GM23338 (cell line): Measurements from ENCODE around the gene EPHA3. TPM values are rescaled to one million over a fixed set of nuclear protein-coding genes. Genes with fewer than 3 reads are reported as not detected.

Experiments used
- ATAC-seq: fragments of 200-7000 bp; cut with Tn5 transposase; 3 replicates; pipeline ENCODE4 v1.9.1; 2020
- DNase-seq: peaks from one replicate; pipeline ENCODE4 v3.0.0-alpha.2; 2015; ENCODE audit warnings: low spot score
- H2AFZ ChIP-seq: fragments of 200-600 bp; sonication (generic); 2 replicates; pipeline ENCODE4 v1.8.0; 2016; ENCODE audit warnings: antibody characterized with exemption, mild to moderate bottlenecking, moderate library complexity
- H3F3A ChIP-seq: fragments of 200-600 bp; sonication (generic); replicated peaks from 2 replicates; pipeline ENCODE4 v1.8.0; 2017; ENCODE audit warnings: antibody characterized with exemption, mixed run types, low read depth
- H3K27ac ChIP-seq: fragments of 200-600 bp; sonication (generic); 2 replicates; pipeline ENCODE4 v1.6.1; 2016; ENCODE audit warnings: low read depth
- H3K27me3 ChIP-seq: fragments of 200-600 bp; sonication (generic); 2 replicates; pipeline ENCODE4 v1.8.0; 2016; ENCODE audit warnings: mild to moderate bottlenecking, mixed run types, moderate library complexity; ENCODE audit not compliant: insufficient read depth
- H3K36me3 ChIP-seq: fragments of 200-600 bp; sonication (generic); 2 replicates; pipeline ENCODE4 v1.8.0; 2016; ENCODE audit warnings: mild to moderate bottlenecking; ENCODE audit not compliant: insufficient read depth
- H3K4me1 ChIP-seq: fragments of 200-600 bp; sonication (generic); 2 replicates; pipeline ENCODE4 v1.8.0; 2016; ENCODE audit warnings: mild to moderate bottlenecking, moderate library complexity; ENCODE audit not compliant: insufficient read depth
- H3K4me2 ChIP-seq: fragments of 200-600 bp; sonication (generic); 2 replicates; pipeline ENCODE4 v1.7.1; 2017; ENCODE audit warnings: mixed run types
- H3K4me3 ChIP-seq: fragments of 200-600 bp; sonication (generic); 2 replicates; pipeline ENCODE4 v1.6.1; 2016; ENCODE audit warnings: mixed run types
- H3K79me2 ChIP-seq: fragments of 200-600 bp; sonication (generic); replicated peaks from 2 replicates; pipeline ENCODE4 v1.8.0; 2017; ENCODE audit warnings: mild to moderate bottlenecking; ENCODE audit not compliant: insufficient read depth
- H3K9me2 ChIP-seq: fragments of 200-600 bp; sonication (generic); 2 replicates; pipeline ENCODE4 v1.8.0; 2017; ENCODE audit not compliant: insufficient read depth
- H4K20me1 ChIP-seq: fragments of 200-600 bp; sonication (generic); replicated peaks from 2 replicates; pipeline ENCODE4 v1.8.0; 2017; ENCODE audit warnings: mild to moderate bottlenecking; ENCODE audit not compliant: insufficient read depth
- H3K27ac Mint-ChIP-seq: 2 replicates; pipeline ENCODE4 v1.8.0; 2020; ENCODE audit warnings: inconsistent platforms, mild to moderate bottlenecking, moderate library complexity, mixed read lengths
- H3K27me3 Mint-ChIP-seq: 3 replicates; pipeline ENCODE4 v1.8.0; 2022; ENCODE audit warnings: low read depth, mild to moderate bottlenecking, moderate library complexity, mixed read lengths, inconsistent platforms; ENCODE audit not compliant: insufficient read depth, poor library complexity
- H3K36me3 Mint-ChIP-seq: 3 replicates; pipeline ENCODE4 v1.8.0; 2021; ENCODE audit warnings: low read depth, mild to moderate bottlenecking, inconsistent platforms, moderate library complexity, mixed read lengths
- H3K4me1 Mint-ChIP-seq: 3 replicates; pipeline ENCODE4 v1.8.0; 2020; ENCODE audit warnings: mild to moderate bottlenecking, inconsistent platforms, mixed read lengths
- H3K4me3 Mint-ChIP-seq: 3 replicates; pipeline ENCODE4 v1.8.0; 2021; ENCODE audit warnings: moderate library complexity, mild to moderate bottlenecking, inconsistent platforms, mixed read lengths
- H3K9me3 Mint-ChIP-seq: 3 replicates; pipeline ENCODE4 v1.8.0; 2020; ENCODE audit warnings: moderate library complexity, mild to moderate bottlenecking, inconsistent platforms, mixed read lengths
- CREB1 ChIP-seq: fragments of 250-450 bp; sonication (Bioruptor Pico); IDR thresholded peaks from 2 replicates; pipeline ENCODE4 v1.5.0; 2020; ENCODE audit warnings: low read depth, mild to moderate bottlenecking, moderate library complexity
- CTCF ChIP-seq, 2 experiments: fragments of 200-600 bp in 1 of 2; sonication (generic) in 1 of 2; conservative IDR thresholded peaks; 2 replicates each; pipeline versions ENCODE4 v1.5.1 to v1.6.1; 2016 to 2017; ENCODE audit warnings: antibody characterized with exemption in 2 of 2, low read depth in 2 of 2, mild to moderate bottlenecking in 2 of 2, moderate library complexity in 1 of 2
- ETS1 ChIP-seq: IDR thresholded peaks from 2 replicates; pipeline ENCODE4 v1.6.1; 2016; ENCODE audit warnings: antibody characterized with exemption
- EZH2 ChIP-seq: fragments of 200-600 bp; sonication (generic); IDR thresholded peaks from one replicate; pipeline ENCODE4 v1.8.0; 2017; ENCODE audit warnings: antibody characterized with exemption, mild to moderate bottlenecking, low read depth; ENCODE audit not compliant: unreplicated experiment
- EZH2phosphoT487 ChIP-seq: fragments of 200-600 bp; sonication (generic); IDR thresholded peaks from one replicate; pipeline ENCODE4 v1.8.1; 2018; ENCODE audit warnings: antibody characterized with exemption; ENCODE audit not compliant: unreplicated experiment
- JUNB ChIP-seq: IDR thresholded peaks from one replicate; pipeline ENCODE4 v1.6.1; 2016; ENCODE audit warnings: antibody characterized with exemption; ENCODE audit not compliant: unreplicated experiment
- NANOG ChIP-seq: IDR thresholded peaks from 2 replicates; pipeline ENCODE4 v1.6.1; 2016; ENCODE audit warnings: antibody characterized with exemption, borderline replicate concordance
- POLR2AphosphoS5 ChIP-seq: IDR thresholded peaks from 2 replicates; pipeline ENCODE4 v1.6.1; 2016; ENCODE audit warnings: antibody characterized with exemption, low read depth
- REST ChIP-seq: IDR thresholded peaks from one replicate; pipeline ENCODE4 v1.6.1; 2018; ENCODE audit warnings: antibody characterized with exemption; ENCODE audit not compliant: unreplicated experiment
- STAT1 ChIP-seq: IDR thresholded peaks from one replicate; pipeline ENCODE4 v1.6.1; 2016; ENCODE audit warnings: antibody characterized with exemption; ENCODE audit not compliant: unreplicated experiment
- ZNF114 ChIP-seq: fragments of 250-450 bp; sonication (Bioruptor Pico); IDR thresholded peaks from 2 replicates; pipeline ENCODE4 v1.5.0; 2020; ENCODE audit warnings: mild to moderate bottlenecking, moderate library complexity
- ZNF331 ChIP-seq: fragments of 250-450 bp; sonication (Bioruptor Pico); IDR thresholded peaks from 2 replicates; pipeline ENCODE4 v1.5.0; 2020; ENCODE audit warnings: low read depth, mild to moderate bottlenecking, moderate library complexity
- ZNF462 ChIP-seq: fragments of 250-450 bp; sonication (Bioruptor Pico); IDR thresholded peaks from 2 replicates; pipeline ENCODE4 v1.5.0; 2020; ENCODE audit warnings: mild to moderate bottlenecking, moderate library complexity
- polyA plus RNA-seq: library from polyadenylated mRNA; unstranded; fragments of >200 nt; fragmentation: Nextera tagmentation; extraction: Ambion mirVana; gene quantifications from 2 replicates; pipeline ENCODE4 v1.2.1, GENCODE V29; 2016
- total RNA-seq: library from RNA; depleted of rRNA; stranded (reverse); fragments of >200 nt; shearing (Covaris generic); gene quantifications from 2 replicates; pipeline ENCODE4 v1.2.3, GENCODE V29; 2014

EPHA3 gene
- total and polyA plus RNA-seq, 2 experiments from 2014 or later: 0.05 to 0.21 TPM

GRCh38 chr3:89452066-89452465, 344.6 kb downstream of the EPHA3 start:
- peaks cover 2% of the 10 kb centered on the region; the same call in 1 of the 3 replicates for H3K36me3 Mint-ChIP-seq
- H3K4me1 Mint-ChIP-seq: peaks cover 2% of the 10 kb centered on the region; the same call in 1 of the 3 replicates
- H3K4me2 ChIP-seq: no peak overlapping the region

More at GRCh38 chr3:89452066-89452465, 344.6 kb downstream of the EPHA3 start:
- H2AFZ ChIP-seq: no peak overlapping the region
- H3K27ac Mint-ChIP-seq: no peak overlapping the region
- no peaks in the 10 kb centered on the region for H3K36me3 ChIP-seq
- H3K9me2 ChIP-seq: no peaks in the 10 kb centered on the region
- no peaks in the 10 kb centered on the region for H4K20me1 ChIP-seq
- H3K27me3 Mint-ChIP-seq: no peaks in the 10 kb centered on the region
- no peak overlapping the region for H3K4me3 Mint-ChIP-seq
- no peaks in the 10 kb centered on the region for H3K27me3 ChIP-seq
- TF ChIP-seq ZNF331 (CRISPR knock-in tag) (no peak), CREB1 (CRISPR knock-in tag) (no peak), STAT1 (no peak), JUNB (no peak), EZH2 (no peak), REST (no peak), CTCF (conservative IDR thresholded peaks at IDR 0.05; ENCODE audit: low read depth in 2 of 2) (no peak), ZNF462 (CRISPR knock-in tag) (no peak), NANOG (no peak), ETS1 (no peak), POLR2AphosphoS5 (no peak), EZH2phosphoT487 (no peak), ZNF114 (CRISPR knock-in tag) (no peak)
- H3K27ac ChIP-seq: no peak overlapping the region
- H3K9me3 Mint-ChIP-seq: peaks cover 7% of the 10 kb centered on the region; the same call in 2 of the 3 replicates
- H3K4me3 ChIP-seq: no peak overlapping the region
- no peaks in the 10 kb centered on the region for H3K4me1 ChIP-seq
- DNase-seq (no peak), ATAC-seq (no peak)
- no peaks in the 10 kb centered on the region for H3F3A ChIP-seq
- no peaks in the 10 kb centered on the region for H3K79me2 ChIP-seq
